Vagina (tissue), 2 donors: Measurements from ENCODE around the gene ST6GALNAC3. TPM values are rescaled to one million over a fixed set of nuclear protein-coding genes. Genes with fewer than 3 reads are reported as not detected.

ENCODE experiments used
- DNase-seq, 2 donors: peaks; one replicate each; pipeline ENCODE4 v3.0.0-alpha.2; 2017; ENCODE audit errors: extremely low spot score in 2 of 2
- H3K27ac ChIP-seq: fragments of 200-600 bp; sonication (generic); one replicate; pipeline ENCODE4 v1.5.1; 2019
- H3K27me3 ChIP-seq: fragments of 200-600 bp; sonication (generic); one replicate; pipeline ENCODE4 v1.5.1; 2019
- H3K36me3 ChIP-seq, 2 donors: fragments of 200-600 bp; sonication (generic); one replicate each; pipeline ENCODE4 v1.5.1; 2017 to 2019
- H3K4me1 ChIP-seq: fragments of 200-600 bp; sonication (generic); one replicate; pipeline ENCODE4 v1.5.1; 2019
- H3K4me3 ChIP-seq, 2 donors: fragments of 200-600 bp; sonication (generic); 1 replicate in 1 of 2; 2 replicates in 1 of 2; pipeline ENCODE4 v1.5.1; 2016 to 2019
- H3K9me3 ChIP-seq: fragments of 200-600 bp; sonication (generic); one replicate; pipeline ENCODE4 v1.5.1; 2019
- CTCF ChIP-seq, 3 experiments: fragments of 450-650 bp in 2 of 3; fragments of 200-600 bp in 1 of 3; sonication (generic) in 1 of 3; IDR thresholded peaks; one replicate each; pipeline ENCODE4 v1.5.1; 2017 to 2019; ENCODE audit warnings: antibody characterized with exemption in 3 of 3, mild to moderate bottlenecking in 2 of 3, moderate library complexity in 2 of 3
- POLR2A ChIP-seq, 2 donors: fragments of 450-650 bp; IDR thresholded peaks; one replicate each; pipeline ENCODE4 v1.6.1; 2017; ENCODE audit warnings: antibody characterized with exemption in 2 of 2, mild to moderate bottlenecking in 2 of 2, moderate library complexity in 2 of 2
- POLR2AphosphoS5 ChIP-seq, 2 donors: sonication (generic); formaldehyde crosslinking; IDR thresholded peaks; one replicate each; pipeline ENCODE4 v1.9.0; 2017; ENCODE audit warnings: antibody characterized with exemption in 2 of 2, mild to moderate bottlenecking in 2 of 2, low read depth in 1 of 2; ENCODE audit not compliant: insufficient read depth in 1 of 2
- intact Hi-C: fragments of 100-400 bp; cut with DNase I; formaldehyde crosslinking; loops from one replicate; pipeline ENCODE4 v1.15.1; 2023
- total RNA-seq: library from RNA; depleted of rRNA; stranded (reverse); fragments of >200 nt; gene quantifications from one replicate; pipeline ENCODE4 v1.2.3, GENCODE V29; 2016

Gene ST6GALNAC3
- total RNA-seq, 1 donor from 2014 or later: 21.1 TPM

GRCh38 chr1:76148460-76148859, 73.9 kb downstream of the ST6GALNAC3 start:
- intact Hi-C loops: no loop called here
- H3K4me3 ChIP-seq: no peak overlapping the region

GRCh38 chr1:76153841-76154205, 79.3 kb downstream of the ST6GALNAC3 start:
- H3K4me1 ChIP-seq: no peaks in the 10 kb centered on the region
- DNase-seq: no peak
- no peaks in the 10 kb centered on the region for H3K27me3 ChIP-seq
- intact Hi-C loops: no loop called here
- H3K27ac ChIP-seq: no peak overlapping the region
- TF ChIP-seq POLR2AphosphoS5 (IDR thresholded peaks at IDR 0.05; ENCODE audit: insufficient read depth in 1 of 2, low read depth in 1 of 2) (no peak), POLR2A (IDR thresholded peaks at IDR 0.05) (no peak), CTCF (IDR thresholded peaks at IDR 0.05) (no peak)
- no peak overlapping the region for H3K4me3 ChIP-seq
- H3K9me3 ChIP-seq: no peaks in the 10 kb centered on the region
- no peaks in the 10 kb centered on the region for H3K36me3 ChIP-seq

More at GRCh38 chr1:76148460-76148859, 73.9 kb downstream of the ST6GALNAC3 start:
- no peaks in the 10 kb centered on the region for H3K9me3 ChIP-seq
- no peaks in the 10 kb centered on the region for H3K4me1 ChIP-seq
- H3K36me3 ChIP-seq: no peaks in the 10 kb centered on the region
- H3K27me3 ChIP-seq: no peaks in the 10 kb centered on the region
- DNase-seq: no peak
- TF ChIP-seq POLR2AphosphoS5 (IDR thresholded peaks at IDR 0.05; ENCODE audit: insufficient read depth in 1 of 2, low read depth in 1 of 2) (no peak), POLR2A (IDR thresholded peaks at IDR 0.05) (no peak), CTCF (IDR thresholded peaks at IDR 0.05) (no peak)
- H3K27ac ChIP-seq: no peak overlapping the region

GRCh38 chr1:76154206-76154956, 79.8 kb downstream of the ST6GALNAC3 start:
- TF ChIP-seq POLR2A (IDR thresholded peaks at IDR 0.05) (no peak), CTCF (IDR thresholded peaks at IDR 0.05) (peak; percentile 52 to 83 (median 71)), POLR2AphosphoS5 (IDR thresholded peaks at IDR 0.05; ENCODE audit: insufficient read depth in 1 of 2, low read depth in 1 of 2) (no peak)
- DNase-seq: no peak
- Histone ChIP-seq H3K27me3 (no peaks in the 10 kb centered on the region), H3K4me3 (peak overlapping the region; percentile 3 to 29), H3K9me3 (no peaks in the 10 kb centered on the region), H3K4me1 (no peaks in the 10 kb centered on the region), H3K36me3 (no peaks in the 10 kb centered on the region), H3K27ac (no peak overlapping the region)
- intact Hi-C loops: no loop called here

- H3K36me3 ChIP-seq: no peaks in the 10 kb centered on the region
- H3K4me3 ChIP-seq: no peak overlapping the region
- TF ChIP-seq CTCF (IDR thresholded peaks at IDR 0.05) (no peak), POLR2A (IDR thresholded peaks at IDR 0.05) (no peak), POLR2AphosphoS5 (IDR thresholded peaks at IDR 0.05; ENCODE audit: insufficient read depth in 1 of 2, low read depth in 1 of 2) (no peak)
- no peak for DNase-seq
- no peaks in the 10 kb centered on the region for H3K4me1 ChIP-seq
- no peaks in the 10 kb centered on the region for H3K9me3 ChIP-seq
- no peaks in the 10 kb centered on the region for H3K27me3 ChIP-seq
- intact Hi-C loops: no loop called here
- no peak overlapping the region for H3K27ac ChIP-seq
Observed at GRCh38 chr1:76156987-76157386, 82.4 kb downstream of the ST6GALNAC3 start.

GRCh38 chr1:76158126-76158525, 83.6 kb downstream of the ST6GALNAC3 start:
- H3K4me3 ChIP-seq: no peak overlapping the region
- TF ChIP-seq POLR2AphosphoS5 (IDR thresholded peaks at IDR 0.05; ENCODE audit: insufficient read depth in 1 of 2, low read depth in 1 of 2) (no peak), CTCF (IDR thresholded peaks at IDR 0.05) (no peak), POLR2A (IDR thresholded peaks at IDR 0.05) (no peak)
- no peaks in the 10 kb centered on the region for H3K36me3 ChIP-seq
- no peaks in the 10 kb centered on the region for H3K4me1 ChIP-seq
- intact Hi-C loops: no loop called here
- DNase-seq: no peak
- no peak overlapping the region for H3K27ac ChIP-seq
- H3K9me3 ChIP-seq: no peaks in the 10 kb centered on the region
- no peaks in the 10 kb centered on the region for H3K27me3 ChIP-seq
